ENCODE data around the gene ATP2C1.
"Not testable (repeated sequence)": the region's sequence is repeated elsewhere in the genome, so short reads cannot be mapped to it uniquely, and the experiment has no call there.

ATP2C1 gene

GRCh38 chr3:130893376-130894129, at the start of gene ATP2C1:
ATP2C1 (plus strand) TSS chr3:130894084; CDS start chr3:130894770, 686 bp downstream.
- no peak for FAIRE-seq

GRCh38 chr3:130844462-130844861, 49.4 kb upstream of the ATP2C1 start:
- FAIRE-seq = no peak

- FAIRE-seq = no peak
Observed at GRCh38 chr3:130846181-130846580, 47.7 kb upstream of the ATP2C1 start.

DNA sequence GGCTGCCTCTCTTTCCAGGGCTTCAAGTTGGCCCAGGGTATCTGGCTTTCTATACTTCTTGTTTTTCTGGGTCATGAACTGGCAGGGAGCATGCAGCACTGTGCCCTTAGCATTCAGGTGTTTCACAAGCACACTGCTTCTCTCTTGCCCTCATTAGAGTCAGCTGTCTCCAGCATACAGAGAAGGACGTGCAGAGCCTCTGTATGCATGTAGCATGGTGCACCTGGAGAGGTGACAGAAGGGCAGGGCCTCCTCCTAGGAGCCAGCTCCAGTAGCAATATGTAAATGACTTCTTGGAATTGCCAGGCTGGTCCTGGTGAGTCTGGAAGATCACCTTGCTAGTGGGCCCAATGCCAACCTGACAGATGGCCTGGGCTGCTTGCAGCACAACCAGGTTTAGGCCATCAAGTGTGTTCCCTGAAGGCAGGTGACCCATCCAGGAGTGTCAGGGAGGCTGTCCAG, 44.8 kb upstream of the ATP2C1 start:
- FAIRE-seq = no peak

- FAIRE-seq = no peak
Observed at GRCh38 chr3:130850044-130850797, 43.7 kb upstream of the ATP2C1 start.

DNA sequence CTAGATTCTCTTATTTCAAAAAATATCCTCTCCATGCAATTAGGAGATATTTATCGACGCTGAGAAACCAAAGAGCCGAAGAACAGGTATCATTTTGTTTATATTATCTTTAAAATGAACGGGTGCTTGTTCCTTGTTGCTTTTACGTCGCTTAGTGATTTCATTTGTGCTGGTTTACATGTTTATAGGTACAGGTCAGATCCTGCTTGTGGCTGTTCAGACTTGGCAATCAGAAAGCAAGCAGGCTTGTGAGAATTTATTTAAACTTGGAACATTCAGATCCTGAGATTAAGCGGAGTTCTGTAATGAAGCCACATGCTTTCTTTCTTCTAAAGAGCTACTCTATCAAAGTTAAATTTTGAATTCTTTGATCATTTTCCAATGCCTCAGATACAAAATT, 43.0 kb upstream of the ATP2C1 start:
- FAIRE-seq = no peak

DNA sequence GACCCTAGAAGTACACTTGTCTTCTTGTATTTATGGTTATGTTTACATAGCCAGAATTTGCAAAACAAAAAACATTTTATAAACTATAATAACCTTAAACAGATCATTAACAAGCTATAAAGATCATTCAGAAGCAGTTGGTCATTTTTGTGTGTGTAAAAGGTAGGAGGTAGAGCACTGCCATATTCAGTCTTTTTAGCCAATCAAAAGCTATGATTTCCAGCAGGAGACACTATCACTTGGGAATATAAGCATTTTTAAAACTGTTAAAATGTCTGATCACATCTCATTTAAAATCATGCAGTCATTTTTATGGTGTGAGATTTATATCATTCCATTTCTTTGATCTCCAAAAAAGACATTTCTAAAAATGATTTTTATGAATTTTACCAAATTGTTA, 42.6 kb upstream of the ATP2C1 start:
- no peak for FAIRE-seq

DNA sequence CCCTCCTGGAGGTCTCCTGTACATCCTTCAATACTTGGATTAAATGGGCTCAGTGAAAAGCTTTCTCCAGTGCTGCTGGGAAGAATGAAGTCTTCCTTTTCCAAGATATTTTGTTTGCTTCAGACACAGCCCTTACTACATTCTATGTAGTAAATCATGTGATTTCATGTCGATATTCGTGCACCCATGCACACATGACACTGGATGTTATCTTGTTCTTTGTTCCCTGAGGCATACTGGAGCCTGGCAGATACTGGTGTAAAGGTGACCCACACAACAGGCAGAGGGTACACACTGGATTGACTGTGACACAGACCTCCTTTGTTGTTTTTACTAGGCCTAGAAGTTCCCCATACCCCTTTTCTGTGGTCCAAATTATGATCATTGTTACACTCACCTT, 40.3 kb upstream of the ATP2C1 start:
- no peak for FAIRE-seq

GRCh38 chr3:130854208-130854864, 39.5 kb upstream of the ATP2C1 start:
- no peak for FAIRE-seq

DNA sequence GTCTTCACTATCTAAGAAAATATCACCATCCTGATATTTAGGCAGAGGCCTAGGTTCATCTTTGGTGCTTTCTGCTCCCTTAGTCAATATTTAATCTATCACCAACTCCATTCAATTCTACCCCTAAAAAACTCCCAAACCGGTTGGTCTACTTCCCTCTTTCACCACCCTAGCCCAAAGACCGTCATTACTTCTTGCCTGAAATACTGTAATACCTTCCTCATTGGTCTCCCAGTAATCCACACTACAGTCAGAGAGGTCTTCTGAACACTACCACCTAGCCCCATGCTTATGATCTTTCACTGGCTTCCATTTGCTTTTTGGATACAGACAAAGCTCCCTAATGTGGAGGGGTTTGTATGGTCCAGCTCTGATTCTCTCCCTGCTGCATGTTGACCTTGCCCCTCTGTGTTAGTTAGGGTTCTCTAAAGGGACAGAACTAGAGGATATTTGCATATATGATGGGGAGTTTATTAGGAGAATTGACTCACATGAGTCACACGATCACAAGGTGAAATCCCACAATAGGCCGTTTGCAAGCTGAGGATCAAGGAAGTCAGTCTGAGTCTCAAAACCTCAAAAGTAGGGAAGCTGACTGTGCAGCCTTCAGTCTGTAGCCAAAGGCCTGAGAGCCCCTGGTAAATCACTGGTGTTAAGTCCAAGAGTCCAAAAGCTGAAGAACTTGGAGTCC, 36.4 kb upstream of the ATP2C1 start:
- FAIRE-seq = no peak

GRCh38 chr3:130862130-130862529, 31.8 kb upstream of the ATP2C1 start:
- FAIRE-seq = not testable (repeated sequence)

DNA sequence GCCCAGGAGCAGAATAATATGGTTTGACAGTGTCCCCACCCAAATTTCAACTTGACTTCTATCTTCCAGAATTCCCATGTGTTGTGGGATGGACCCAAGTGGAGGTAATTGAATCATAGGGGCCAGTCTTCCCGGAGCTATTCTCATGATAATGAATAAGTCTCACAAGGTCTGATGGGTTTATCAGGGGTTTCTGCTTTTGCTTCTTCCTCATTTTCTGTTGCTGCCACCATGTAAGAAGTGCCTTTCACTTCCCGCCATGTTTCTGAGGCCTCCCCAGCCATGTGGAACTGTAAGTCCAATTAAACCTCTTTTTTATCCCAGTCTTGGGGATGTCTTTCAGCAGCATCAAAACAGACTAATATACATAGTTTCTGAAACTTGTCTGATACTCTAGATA, 28.4 kb upstream of the ATP2C1 start:
- FAIRE-seq = no peak

DNA sequence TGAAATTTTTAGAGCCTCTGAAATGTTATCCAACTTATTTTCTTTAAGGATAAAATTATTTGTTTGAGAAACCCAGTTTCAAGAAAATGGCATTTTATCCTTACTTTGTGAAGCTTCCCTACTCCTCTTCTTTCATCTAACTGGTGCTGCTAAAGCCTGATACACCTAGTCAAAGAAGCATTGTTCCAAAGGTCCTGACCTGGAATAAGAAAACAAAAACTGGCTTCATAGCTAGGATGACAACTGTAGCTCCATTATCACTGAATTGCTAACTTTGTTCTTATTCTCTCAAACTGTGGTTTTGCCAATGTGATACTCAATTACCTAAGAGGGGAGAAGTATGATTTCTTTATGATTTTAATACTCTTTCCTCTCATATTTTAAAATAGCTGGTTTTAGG, 27.6 kb upstream of the ATP2C1 start:
- no peak for FAIRE-seq

- no peak for FAIRE-seq
Observed at GRCh38 chr3:130870423-130870822, 23.5 kb upstream of the ATP2C1 start.

- FAIRE-seq = no peak
Observed at GRCh38 chr3:130876594-130876993, 17.3 kb upstream of the ATP2C1 start.

DNA sequence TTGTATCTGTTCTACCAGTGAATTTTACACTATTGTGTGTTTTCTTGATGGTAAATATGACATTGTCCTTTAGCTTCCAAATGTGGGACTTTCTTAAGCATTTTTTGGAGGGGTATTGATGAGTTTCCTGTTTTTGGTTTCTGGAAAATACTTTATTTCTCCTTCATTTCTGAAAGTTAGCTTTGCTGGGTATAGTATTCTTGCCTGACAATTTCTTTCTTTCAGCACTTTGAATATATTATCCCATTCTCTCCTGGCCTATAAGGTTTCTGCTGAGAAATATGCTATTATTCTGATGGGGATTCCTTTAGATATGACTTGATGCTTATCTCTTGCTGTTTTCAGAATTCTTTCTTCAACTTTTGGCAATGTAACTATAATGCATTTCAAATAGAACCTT, 15.4 kb upstream of the ATP2C1 start:
- no peak for FAIRE-seq

- no peak for FAIRE-seq
Observed at GRCh38 chr3:130889416-130889946, 4.4 kb upstream of the ATP2C1 start.

DNA sequence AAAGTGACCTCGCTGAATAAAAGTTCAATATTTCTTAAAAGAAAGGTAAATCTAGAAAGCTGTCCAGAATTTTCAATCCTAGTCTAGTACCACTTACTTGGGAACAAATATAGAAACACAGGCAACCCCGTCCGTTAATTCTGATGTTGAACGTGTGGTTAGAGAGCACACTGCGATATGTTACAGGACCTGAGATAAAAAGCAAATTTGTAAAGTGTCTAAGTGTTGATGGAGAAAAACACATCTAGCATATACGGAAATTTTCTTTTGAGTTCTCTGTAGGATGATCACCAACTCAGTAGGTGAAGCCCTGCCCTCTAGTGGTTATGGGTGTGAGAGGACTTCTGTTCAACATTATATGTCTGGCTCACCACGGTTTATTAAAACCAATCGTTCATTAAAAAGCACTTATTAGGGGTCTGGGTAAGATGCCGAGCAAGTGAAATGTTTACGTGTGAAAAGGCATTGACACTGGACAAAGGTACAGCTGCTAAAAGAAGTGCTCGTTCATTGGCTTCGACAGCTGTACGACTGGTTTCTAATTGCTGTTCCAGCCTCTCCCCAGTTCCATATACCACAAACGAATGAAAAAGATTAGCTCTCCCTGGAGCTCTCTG, 1.0 kb upstream of the ATP2C1 start:
- FAIRE-seq = peak; percentile 61

DNA sequence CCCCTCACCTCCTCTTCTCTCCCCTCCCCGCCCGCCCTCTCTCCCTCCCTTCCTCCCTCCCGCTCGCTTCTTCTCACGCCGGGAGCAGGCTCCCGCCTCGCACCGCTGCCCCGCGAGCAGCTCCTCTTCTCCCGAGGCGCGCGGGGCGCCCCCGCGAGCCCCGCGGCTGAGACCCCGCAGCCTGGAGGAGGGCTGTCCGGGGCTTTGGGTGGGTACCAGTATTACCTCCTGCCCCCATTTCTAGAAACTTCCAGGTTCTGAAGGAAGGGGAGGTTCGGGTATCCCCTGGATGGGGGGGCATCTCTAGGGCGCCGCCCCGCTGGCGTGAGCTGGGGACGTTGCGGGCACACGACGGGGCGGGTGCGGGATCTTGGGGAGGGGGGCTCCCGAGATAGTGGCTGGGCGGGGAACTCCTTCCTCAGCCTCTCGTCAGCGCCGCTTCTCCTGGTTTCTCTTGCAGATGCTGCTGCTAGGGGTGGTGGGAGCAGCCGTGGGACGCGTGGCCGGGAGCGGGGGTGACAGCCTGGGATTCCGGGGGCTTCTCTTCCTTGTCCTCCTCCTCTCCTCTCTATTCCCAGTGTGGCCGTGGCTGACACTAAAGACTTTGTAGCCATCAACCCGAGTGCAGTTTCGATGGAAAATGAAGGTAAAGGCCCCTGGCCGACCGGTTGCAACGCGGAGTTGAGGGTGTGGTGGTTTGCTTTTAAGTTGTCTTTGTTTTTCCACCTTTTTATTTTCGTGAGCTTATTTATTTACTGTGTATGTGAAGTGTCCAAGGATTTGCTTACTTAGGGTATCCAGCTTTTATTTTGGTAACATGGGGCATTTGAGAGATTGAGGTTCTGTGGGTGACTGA, 474 bp downstream of the ATP2C1 start:
- FAIRE-seq = no peak

DNA sequence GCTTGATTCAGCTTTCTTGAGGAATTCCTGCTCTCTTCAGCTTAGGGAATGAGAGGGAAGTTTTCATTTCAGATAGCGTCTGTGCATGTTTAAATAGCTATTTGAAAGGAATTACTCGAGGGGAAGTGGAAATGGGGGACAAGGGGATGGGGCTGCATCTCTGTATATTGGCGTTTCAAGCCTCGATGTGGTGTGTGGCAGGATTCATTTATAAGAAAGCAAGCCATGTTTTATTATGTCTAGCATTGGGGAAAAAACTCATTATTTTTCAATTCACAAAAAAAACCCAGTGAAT, 1.0 kb downstream of the ATP2C1 start:
- FAIRE-seq = no peak

- FAIRE-seq = no peak
Observed at GRCh38 chr3:130895690-130896488, 2.0 kb downstream of the ATP2C1 start.

Data from endometrium (tissue), 2 donors.